HFF-Myc (cell line): ENCODE data around the gene PATZ1.

Experiments used
- DNase-seq: peaks from one replicate; pipeline ENCODE4 v3.0.0-alpha.2; 2011; ENCODE audit warnings: low read depth; ENCODE audit errors: extremely low read depth
- H3K4me3 ChIP-seq: replicated peaks from 2 replicates; pipeline ENCODE4 v1.5.1; 2011; ENCODE audit warnings: low read depth, mild to moderate bottlenecking, control low read depth, low read length
- CTCF ChIP-seq: IDR thresholded peaks from 2 replicates; pipeline ENCODE4 v1.5.1; 2012; ENCODE audit warnings: mild to moderate bottlenecking, low read depth, low read length, control low read depth; ENCODE audit errors: missing control alignments

Gene PATZ1

DNA sequence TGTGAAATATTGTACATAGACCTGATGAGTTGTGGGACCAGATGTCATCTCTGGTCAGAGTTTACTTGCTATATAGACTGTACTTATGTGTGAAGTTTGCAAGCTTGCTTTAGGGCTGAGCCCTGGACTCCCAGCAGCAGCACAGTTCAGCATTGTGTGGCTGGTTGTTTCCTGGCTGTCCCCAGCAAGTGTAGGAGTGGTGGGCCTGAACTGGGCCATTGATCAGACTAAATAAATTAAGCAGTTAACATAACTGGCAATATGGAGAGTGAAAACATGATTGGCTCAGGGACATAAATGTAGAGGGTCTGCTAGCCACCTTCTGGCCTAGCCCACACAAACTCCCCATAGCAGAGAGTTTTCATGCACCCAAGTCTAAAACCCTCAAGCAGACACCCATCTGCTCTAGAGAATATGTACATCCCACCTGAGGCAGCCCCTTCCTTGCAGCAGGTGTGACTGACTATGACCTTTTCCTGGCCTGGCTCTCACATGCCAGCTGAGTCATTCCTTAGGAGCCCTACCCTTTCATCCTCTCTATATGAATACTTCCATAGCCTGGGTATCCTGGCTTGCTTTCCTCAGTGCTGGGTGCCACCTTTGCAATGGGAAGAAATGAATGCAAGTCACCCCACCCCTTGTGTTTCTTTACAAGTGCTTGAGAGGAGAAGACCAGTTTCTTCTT is 66.2 kb downstream of the PATZ1 start:
- H3K4me3 ChIP-seq = no peak overlapping the region
- no peak for DNase-seq
- no peak for TF ChIP-seq CTCF

DNA sequence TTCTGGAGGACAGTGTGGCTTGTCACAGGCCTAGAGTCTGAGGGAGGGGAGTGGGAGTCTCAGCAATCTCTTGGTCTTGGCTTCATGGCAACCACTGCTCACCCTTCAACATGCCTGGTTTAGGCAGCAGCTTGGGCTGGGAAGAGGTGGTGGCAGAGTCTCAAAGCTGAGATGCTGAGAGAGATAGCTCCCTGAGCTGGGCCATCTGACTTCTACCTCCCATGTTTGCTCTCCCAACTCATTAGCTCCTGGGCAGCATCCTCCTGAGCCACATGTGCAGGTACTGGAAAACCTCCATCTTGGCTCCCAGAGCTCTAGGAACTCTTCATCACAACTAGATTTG is 66.8 kb downstream of the PATZ1 start:
- H3K4me3 ChIP-seq = no peak overlapping the region
- DNase-seq = no peak
- TF ChIP-seq CTCF = no peak

GRCh38 chr22:31278626-31279326 is 67.4 kb downstream of the PATZ1 start:
- no peak for TF ChIP-seq CTCF
- DNase-seq = no peak
- no peak overlapping the region for H3K4me3 ChIP-seq

DNA sequence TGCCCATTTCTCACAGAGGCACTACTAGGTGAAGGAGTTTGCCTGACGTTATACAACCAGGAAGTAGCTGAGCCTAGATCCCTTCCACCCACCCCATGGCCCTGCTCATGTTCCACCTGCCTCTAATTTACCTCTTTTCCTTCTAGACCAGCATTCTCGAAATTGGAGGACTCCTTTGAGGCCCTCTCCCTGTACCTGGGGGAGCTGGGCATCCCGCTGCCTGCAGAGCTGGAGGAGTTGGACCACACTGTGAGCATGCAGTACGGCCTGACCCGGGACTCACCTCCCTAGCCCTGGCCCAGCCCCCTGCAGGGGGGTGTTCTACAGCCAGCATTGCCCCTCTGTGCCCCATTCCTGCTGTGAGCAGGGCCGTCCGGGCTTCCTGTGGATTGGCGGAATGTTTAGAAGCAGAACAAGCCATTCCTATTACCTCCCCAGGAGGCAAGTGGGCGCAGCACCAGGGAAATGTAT is 68.0 kb downstream of the PATZ1 start:
- no peak for TF ChIP-seq CTCF

DNA sequence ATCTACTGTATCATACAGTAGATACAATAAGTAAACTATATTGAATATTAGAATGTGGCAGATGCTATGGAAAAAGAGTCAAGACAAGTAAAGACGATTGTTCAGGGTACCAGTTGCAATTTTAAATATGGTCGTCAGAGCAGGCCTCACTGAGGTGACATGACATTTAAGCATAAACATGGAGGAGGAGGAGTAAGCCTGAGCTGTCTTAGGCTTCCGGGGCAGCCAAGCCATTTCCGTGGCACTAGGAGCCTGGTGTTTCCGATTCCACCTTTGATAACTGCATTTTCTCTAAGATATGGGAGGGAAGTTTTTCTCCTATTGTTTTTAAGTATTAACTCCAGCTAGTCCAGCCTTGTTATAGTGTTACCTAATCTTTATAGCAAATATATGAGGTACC is 68.4 kb downstream of the PATZ1 start:
- no peak for DNase-seq
- TF ChIP-seq CTCF = no peak
- no peak overlapping the region for H3K4me3 ChIP-seq

More for the DNA sequence above, 68.0 kb downstream of the PATZ1 start:
- H3K4me3 ChIP-seq = no peak overlapping the region
- DNase-seq = no peak

- no peak for TF ChIP-seq CTCF
- H3K4me3 ChIP-seq = no peak overlapping the region
- no peak for DNase-seq
These were observed 69.5 kb downstream of the PATZ1 start for GRCh38 chr22:31276426-31277167.
